PC-9 (cell line): Measurements from ENCODE around the gene C1orf105. TPM values are rescaled to one million over a fixed set of nuclear protein-coding genes. Genes with fewer than 3 reads are reported as not detected.

Experiments
- BruUV-seq: library from RNA; stranded (reverse); fragments of 400-500 nt; replicated peaks from 2 replicates; lab custom pipeline; 2021; lab: Mats Ljungman, UMichigan
- CTCF ChIA-PET: fragments of 300-600 bp; sonication (Branson Sonifier 250); formaldehyde crosslinking; loops from one replicate; lab custom pipeline; 2022; ENCODE audit warnings: antibody characterized with exemption; lab: Charles Lee
- POLR2A ChIA-PET: fragments of 300-600 bp; sonication (Branson Sonifier 250); formaldehyde crosslinking; loops from one replicate; lab custom pipeline; 2022; ENCODE audit warnings: antibody characterized with exemption; ENCODE audit not compliant: unreplicated experiment; lab: Charles Lee
- DNase-seq, 2 experiments: peaks; one replicate each; pipeline versions ENCODE4 v3.0.0 to v3.0.0-alpha.2; 2015 to 2022; ENCODE audit warnings: mixed read lengths in 1 of 2
- H2AFZ ChIP-seq: fragments of 200-600 bp; sonication (generic); 2 replicates; pipeline ENCODE4 v1.8.1; 2017; ENCODE audit warnings: antibody characterized with exemption
- H3F3A ChIP-seq: fragments of 200-600 bp; sonication (generic); 2 replicates; pipeline ENCODE4 v1.8.1; 2017; ENCODE audit warnings: antibody characterized with exemption, mild to moderate bottlenecking, low read depth; ENCODE audit not compliant: insufficient read depth
- H3K27ac ChIP-seq: fragments of 200-600 bp; sonication (generic); 2 replicates; pipeline ENCODE4 v1.6.1; 2016; ENCODE audit warnings: mixed run types
- H3K27me3 ChIP-seq: fragments of 200-600 bp; sonication (generic); 2 replicates; pipeline ENCODE4 v1.6.1; 2016; ENCODE audit warnings: low read depth, mixed run types; ENCODE audit not compliant: insufficient read depth
- H3K36me3 ChIP-seq: fragments of 200-600 bp; sonication (generic); 2 replicates; pipeline ENCODE4 v1.6.1; 2016; ENCODE audit warnings: low read depth, mixed run types
- H3K4me1 ChIP-seq: fragments of 200-600 bp; sonication (generic); replicated peaks from 2 replicates; pipeline ENCODE4 v1.6.1; 2016; ENCODE audit warnings: mixed run types; ENCODE audit not compliant: insufficient read depth
- H3K4me2 ChIP-seq: fragments of 200-600 bp; sonication (generic); 2 replicates; pipeline ENCODE4 v1.6.1; 2017; ENCODE audit warnings: mixed run types
- H3K4me3 ChIP-seq: fragments of 200-600 bp; sonication (generic); 2 replicates; pipeline ENCODE4 v1.6.1; 2016; ENCODE audit warnings: mixed run types
- H3K79me2 ChIP-seq: fragments of 200-600 bp; sonication (generic); 2 replicates; pipeline ENCODE4 v1.6.1; 2017; ENCODE audit warnings: low read depth, mixed run types
- H3K9me2 ChIP-seq: fragments of 200-600 bp; sonication (generic); 2 replicates; pipeline ENCODE4 v1.8.1; 2017; ENCODE audit warnings: mild to moderate bottlenecking; ENCODE audit not compliant: insufficient read depth
- H3K9me3 ChIP-seq: fragments of 200-600 bp; sonication (generic); 2 replicates; pipeline ENCODE4 v1.8.1; 2016; ENCODE audit warnings: low read depth; ENCODE audit not compliant: insufficient read depth
- H4K20me1 ChIP-seq: fragments of 200-600 bp; sonication (generic); 2 replicates; pipeline ENCODE4 v1.8.1; 2017; ENCODE audit not compliant: insufficient read depth
- CTCF ChIP-seq: fragments of 200-600 bp; sonication (generic); conservative IDR thresholded peaks from 2 replicates; pipeline ENCODE4 v1.6.1; 2017; ENCODE audit warnings: mixed run types, antibody characterized with exemption, mild to moderate bottlenecking, moderate library complexity
- EZH2 ChIP-seq: fragments of 200-600 bp; sonication (generic); IDR thresholded peaks from 2 replicates; pipeline ENCODE4 v1.8.0; 2017; ENCODE audit warnings: antibody characterized with exemption, low read depth
- intact Hi-C: fragments of 100-400 bp; cut with micrococcal nuclease; formaldehyde crosslinking; loops from one replicate; pipeline ENCODE4 v1.10.0; 2022; ENCODE audit not compliant: unreplicated experiment
- total RNA-seq: library from RNA; stranded (reverse); gene quantifications from 2 replicates; pipeline ENCODE4 v1.2.3, GENCODE V29; 2021

C1orf105 gene
- total RNA-seq, 1 experiment from 2014 or later = not detected

- ChIA-PET POLR2A (no interaction called here), CTCF (interaction anchor here (0.9 kb wide), 1 partner anchor 138 kb away, joined by 3 read pairs; no protein-coding TSS in a partner anchor)
- Histone ChIP-seq H2AFZ (no peak overlapping the region), H3K9me3 (no peaks in the 10 kb centered on the region), H3K27me3 (no peaks in the 10 kb centered on the region), H3K27ac (peak overlapping the region; percentile 41), H3K4me2 (peak overlapping the region; percentile 24), H3F3A (peaks cover 26% of the 10 kb centered on the region), H3K4me3 (no peak overlapping the region), H3K9me2 (no peaks in the 10 kb centered on the region), H3K79me2 (no peaks in the 10 kb centered on the region), H4K20me1 (no peaks in the 10 kb centered on the region), H3K36me3 (no peaks in the 10 kb centered on the region), H3K4me1 (peaks cover 35% of the 10 kb centered on the region)
- no peak for TF ChIP-seq EZH2
- no peak for TF ChIP-seq CTCF
- DNase-seq = no peak
- BruUV-seq = no TSS peak
- intact Hi-C loops = no loop called here
Measured at GRCh38 chr1:172500207-172500606, 79.7 kb downstream of the C1orf105 start.

GRCh38 chr1:172507741-172508140, 87.3 kb downstream of the C1orf105 start:
- no TSS peak for BruUV-seq
- Histone ChIP-seq H3K27ac (no peak overlapping the region), H3K27me3 (no peaks in the 10 kb centered on the region), H3K4me1 (no peaks in the 10 kb centered on the region), H3K36me3 (no peaks in the 10 kb centered on the region), H3K79me2 (no peaks in the 10 kb centered on the region), H3K4me2 (no peak overlapping the region), H3K9me2 (no peaks in the 10 kb centered on the region), H3K9me3 (0 out of 2 replicates have a peak, but pooled peaks cover 3% of the 10 kb centered on the region), H4K20me1 (no peaks in the 10 kb centered on the region), H3F3A (no peaks in the 10 kb centered on the region), H2AFZ (no peak overlapping the region), H3K4me3 (no peak overlapping the region)
- no peak for DNase-seq
- POLR2A ChIA-PET = interaction anchor here (0.6 kb wide), 1 partner anchor 122 kb away, joined by 4 read pairs; no protein-coding TSS in a partner anchor
- intact Hi-C loops = no loop called here
- CTCF ChIA-PET = no interaction called here
- TF ChIP-seq CTCF (no peak), EZH2 (no peak)

GRCh38 chr1:172510479-172510878, 90.0 kb downstream of the C1orf105 start:
- Histone ChIP-seq H3F3A (no peaks in the 10 kb centered on the region), H3K79me2 (no peaks in the 10 kb centered on the region), H3K9me2 (no peaks in the 10 kb centered on the region), H3K27me3 (no peaks in the 10 kb centered on the region), H3K36me3 (no peaks in the 10 kb centered on the region), H3K9me3 (0 out of 2 replicates have a peak, but pooled peaks cover 3% of the 10 kb centered on the region), H4K20me1 (no peaks in the 10 kb centered on the region), H2AFZ (no peak overlapping the region), H3K4me2 (no peak overlapping the region), H3K4me1 (no peaks in the 10 kb centered on the region), H3K4me3 (no peak overlapping the region), H3K27ac (no peak overlapping the region)
- CTCF ChIA-PET = no interaction called here
- DNase-seq = no peak
- intact Hi-C loops = no loop called here
- no TSS peak for BruUV-seq
- TF ChIP-seq EZH2 (no peak), CTCF (no peak)
- POLR2A ChIA-PET = no interaction called here
